Glutamatergic neuron (in vitro differentiated cells): ENCODE data around the gene GRM7. TPM values are rescaled to one million over a fixed set of nuclear protein-coding genes. Genes with fewer than 3 reads are reported as not detected.

Experiments
- DNase-seq: peaks from one replicate; pipeline ENCODE4 v3.0.0; 2022
- H3K27ac Mint-ChIP-seq: one replicate; pipeline ENCODE4 v1.8.0; 2020; ENCODE audit warnings: mild to moderate bottlenecking, mixed read lengths, inconsistent platforms; ENCODE audit not compliant: unreplicated experiment
- H3K27me3 Mint-ChIP-seq: one replicate; pipeline ENCODE4 v1.8.0; 2020; ENCODE audit warnings: mild to moderate bottlenecking, moderate library complexity, mixed read lengths, inconsistent platforms; ENCODE audit not compliant: unreplicated experiment
- H3K36me3 Mint-ChIP-seq: one replicate; pipeline ENCODE4 v1.8.0; 2020; ENCODE audit warnings: mild to moderate bottlenecking, mixed read lengths, inconsistent platforms; ENCODE audit not compliant: unreplicated experiment
- H3K4me1 Mint-ChIP-seq: one replicate; pipeline ENCODE4 v1.8.0; 2020; ENCODE audit warnings: mild to moderate bottlenecking, low read depth, mixed read lengths, inconsistent platforms; ENCODE audit not compliant: unreplicated experiment
- H3K4me3 Mint-ChIP-seq: one replicate; pipeline ENCODE4 v1.8.0; 2020; ENCODE audit warnings: mild to moderate bottlenecking, mixed read lengths, inconsistent platforms; ENCODE audit not compliant: unreplicated experiment
- H3K9me3 Mint-ChIP-seq: one replicate; pipeline ENCODE4 v1.8.0; 2020; ENCODE audit warnings: mild to moderate bottlenecking, moderate library complexity, mixed read lengths, inconsistent platforms; ENCODE audit not compliant: unreplicated experiment
- CTCF ChIP-seq: fragments of 200-600 bp; sonication (generic); IDR thresholded peaks from one replicate; pipeline ENCODE4 v1.5.0; 2021; ENCODE audit not compliant: partially characterized antibody, unreplicated experiment
- total RNA-seq: library from RNA; stranded (reverse); fragmentation: NEBNext Ultra II Directional; extraction: Animal tissue kit (Norgen Biotek cat#: 25700); gene quantifications from one replicate; pipeline ENCODE4 v1.2.1, GENCODE V29; 2021; ENCODE audit not compliant: unreplicated experiment

The GRM7 gene
- total RNA-seq, 1 donor from 2014 or later: 1.4 TPM

- Mint-ChIP-seq H3K4me3 (no peak overlapping the region), H3K9me3 (no peaks in the 10 kb centered on the region), H3K36me3 (no peaks in the 10 kb centered on the region), H3K4me1 (no peaks in the 10 kb centered on the region), H3K27me3 (no peaks in the 10 kb centered on the region), H3K27ac (no peak overlapping the region)
- no peak for DNase-seq
- no peak for TF ChIP-seq CTCF
Measured at GRCh38 chr3:7759630-7760029, 898.7 kb downstream of the GRM7 start.

GRCh38 chr3:7760718-7761117 lies 899.8 kb downstream of the GRM7 start:
- Mint-ChIP-seq H3K9me3 (no peaks in the 10 kb centered on the region), H3K4me3 (no peak overlapping the region), H3K27me3 (no peaks in the 10 kb centered on the region), H3K36me3 (no peaks in the 10 kb centered on the region), H3K27ac (no peak overlapping the region), H3K4me1 (no peaks in the 10 kb centered on the region)
- DNase-seq: no peak
- no peak for TF ChIP-seq CTCF

- no peak overlapping the region for H3K4me3 Mint-ChIP-seq
- no peak overlapping the region for H3K27ac Mint-ChIP-seq
- DNase-seq: no peak
- TF ChIP-seq CTCF: no peak
- H3K9me3 Mint-ChIP-seq: peaks cover 2% of the 10 kb centered on the region
- H3K36me3 Mint-ChIP-seq: peaks cover 6% of the 10 kb centered on the region
- H3K4me1 Mint-ChIP-seq: no peaks in the 10 kb centered on the region
- no peaks in the 10 kb centered on the region for H3K27me3 Mint-ChIP-seq
Measured at GRCh38 chr3:7764115-7764514, 903.2 kb downstream of the GRM7 start.

- Mint-ChIP-seq H3K4me1 (no peaks in the 10 kb centered on the region), H3K27ac (no peak overlapping the region), H3K27me3 (no peaks in the 10 kb centered on the region), H3K4me3 (no peak overlapping the region), H3K36me3 (peaks cover 6% of the 10 kb centered on the region), H3K9me3 (peaks cover 2% of the 10 kb centered on the region)
- no peak for TF ChIP-seq CTCF
- DNase-seq: no peak
Measured at GRCh38 chr3:7766530-7766929, 905.6 kb downstream of the GRM7 start.

- Mint-ChIP-seq H3K4me1 (no peaks in the 10 kb centered on the region), H3K9me3 (no peaks in the 10 kb centered on the region), H3K27me3 (no peaks in the 10 kb centered on the region), H3K4me3 (no peak overlapping the region), H3K36me3 (no peaks in the 10 kb centered on the region), H3K27ac (no peak overlapping the region)
- DNase-seq: no peak
- TF ChIP-seq CTCF: no peak
Measured at GRCh38 chr3:7779331-7779730, 918.4 kb downstream of the GRM7 start.
